Kidney capillary endothelial cell (primary cell): ENCODE measurements around the gene NISCH.
"Not testable (repeated sequence)": the region's sequence is repeated elsewhere in the genome, so short reads cannot be mapped to it uniquely, and the experiment has no call there.

Experiments
- DNase-seq: peaks from one replicate; pipeline ENCODE4 v3.0.0-alpha.2; 2018; ENCODE audit warnings: low spot score

NISCH gene

DNA sequence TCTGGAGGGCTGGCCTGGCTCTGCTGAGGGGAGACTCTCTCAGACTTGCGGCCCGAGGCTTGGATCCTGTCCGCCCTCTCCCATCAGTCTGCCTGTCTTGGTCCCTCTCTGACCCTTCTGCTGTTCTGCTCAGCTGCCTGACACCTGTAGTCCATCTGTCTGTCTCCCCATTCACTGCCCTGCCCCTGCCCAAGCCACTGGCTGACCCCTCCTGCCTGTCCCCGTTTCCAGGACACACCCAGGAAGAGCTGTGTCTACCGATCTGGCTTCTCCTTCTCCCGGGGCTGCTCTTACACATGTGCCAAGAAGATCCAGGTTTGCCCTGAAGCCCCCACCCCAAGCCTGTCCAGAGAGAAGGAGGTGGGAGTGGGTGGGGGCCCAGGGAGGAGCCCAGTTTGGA lies 59.8 kb downstream of the NISCH start:
- DNase-seq = no peak

GRCh38 chr3:52516509-52517195 lies 61.2 kb downstream of the NISCH start:
- DNase-seq = no peak

DNA sequence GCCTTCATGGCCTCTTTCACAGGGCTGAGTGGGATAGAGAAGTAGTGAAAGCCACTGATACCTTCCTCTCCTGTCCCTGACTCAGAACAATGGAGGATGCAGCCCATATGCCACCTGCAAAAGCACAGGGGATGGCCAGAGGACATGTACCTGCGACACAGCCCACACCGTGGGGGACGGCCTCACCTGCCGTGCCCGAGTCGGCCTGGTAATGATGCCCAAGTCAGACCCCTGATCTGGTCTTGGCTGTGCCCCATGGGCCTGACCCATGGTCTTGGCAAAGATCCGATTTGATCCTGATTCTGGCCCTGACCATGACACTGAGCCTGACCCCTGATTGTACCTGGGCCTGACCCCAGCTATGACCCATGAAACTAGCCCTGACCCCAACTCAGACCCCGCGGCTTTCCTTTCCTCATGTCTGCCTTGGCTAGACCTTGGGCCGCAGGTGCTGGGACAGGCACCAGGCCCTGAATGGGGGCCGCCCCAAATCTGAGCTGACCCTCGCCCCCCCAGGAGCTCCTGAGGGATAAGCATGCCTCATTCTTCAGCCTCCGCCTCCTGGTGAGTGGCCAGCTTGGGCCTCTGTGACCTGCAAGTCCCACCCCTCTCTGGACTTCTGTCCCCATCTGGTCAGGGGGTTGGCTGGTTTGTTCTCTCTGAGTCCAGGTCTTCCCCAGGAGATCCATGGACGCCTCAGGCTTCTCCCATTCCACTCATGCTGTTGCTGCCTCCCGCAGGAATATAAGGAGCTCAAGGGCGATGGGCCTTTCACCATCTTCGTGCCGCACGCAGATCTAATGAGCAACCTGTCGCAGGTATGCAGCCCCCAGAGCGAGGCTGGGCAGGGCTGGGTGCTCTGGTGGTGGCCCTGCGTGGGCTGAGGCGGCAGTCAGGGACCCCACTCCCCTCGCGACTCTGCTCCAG lies 62.7 kb downstream of the NISCH start:
- no peak for DNase-seq

DNA sequence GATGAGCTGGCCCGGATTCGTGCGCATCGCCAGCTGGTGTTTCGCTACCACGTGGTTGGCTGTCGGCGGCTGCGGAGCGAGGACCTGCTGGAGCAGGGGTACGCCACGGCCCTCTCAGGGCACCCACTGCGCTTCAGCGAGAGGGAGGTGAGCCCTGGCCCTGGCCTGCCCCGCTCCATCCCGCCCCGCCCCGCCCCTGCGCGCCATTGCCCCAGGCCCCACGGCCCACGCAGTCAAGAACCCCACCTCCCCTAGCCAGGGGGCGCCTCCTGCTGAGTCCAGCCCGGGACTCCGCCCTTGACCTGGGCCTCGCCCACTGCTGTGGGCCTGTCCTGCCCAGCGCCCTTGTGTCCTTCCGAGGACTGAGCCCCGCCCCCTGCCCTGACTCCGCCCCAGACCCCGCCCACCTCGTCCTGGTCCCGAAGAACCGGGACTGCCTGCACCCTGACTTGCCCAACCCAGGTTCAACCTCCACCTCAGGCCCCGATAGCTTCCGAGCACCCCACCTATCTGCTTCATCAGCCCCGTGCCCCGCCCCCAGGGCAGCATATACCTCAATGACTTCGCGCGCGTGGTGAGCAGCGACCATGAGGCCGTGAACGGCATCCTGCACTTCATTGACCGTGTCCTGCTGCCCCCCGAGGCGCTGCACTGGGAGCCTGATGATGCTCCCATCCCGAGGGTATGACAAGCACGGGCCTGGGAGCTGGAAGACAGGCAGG lies 63.5 kb downstream of the NISCH start:
- no peak for DNase-seq

DNA sequence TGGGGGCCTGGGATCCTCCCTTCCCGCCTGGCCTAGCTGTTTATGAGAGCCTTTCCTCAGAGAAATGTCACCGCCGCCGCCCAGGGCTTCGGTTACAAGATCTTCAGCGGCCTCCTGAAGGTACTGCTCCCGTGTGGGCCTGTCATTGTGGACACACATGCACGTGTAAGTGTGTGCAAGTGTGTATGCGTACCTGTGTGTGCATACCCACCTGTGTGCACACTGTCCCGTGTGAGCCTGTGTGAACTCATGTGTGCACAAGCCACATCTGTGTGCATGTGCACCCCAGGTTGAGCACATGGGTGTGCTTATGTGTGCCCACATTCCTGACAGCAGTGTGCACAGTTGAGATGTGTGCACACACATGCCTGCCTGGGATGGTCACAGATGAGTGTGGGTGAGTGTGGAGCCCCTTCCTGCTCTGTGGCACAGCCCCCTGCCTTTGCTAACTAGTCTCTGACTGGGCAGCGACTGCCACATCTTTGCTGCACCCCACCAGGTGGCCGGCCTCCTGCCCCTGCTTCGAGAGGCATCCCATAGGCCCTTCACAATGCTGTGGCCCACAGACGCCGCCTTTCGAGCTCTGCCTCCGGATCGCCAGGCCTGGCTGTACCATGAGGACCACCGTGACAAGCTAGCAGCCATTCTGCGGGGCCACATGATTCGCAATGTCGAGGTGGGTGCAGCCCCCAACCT lies 64.2 kb downstream of the NISCH start:
- DNase-seq = no peak

DNA sequence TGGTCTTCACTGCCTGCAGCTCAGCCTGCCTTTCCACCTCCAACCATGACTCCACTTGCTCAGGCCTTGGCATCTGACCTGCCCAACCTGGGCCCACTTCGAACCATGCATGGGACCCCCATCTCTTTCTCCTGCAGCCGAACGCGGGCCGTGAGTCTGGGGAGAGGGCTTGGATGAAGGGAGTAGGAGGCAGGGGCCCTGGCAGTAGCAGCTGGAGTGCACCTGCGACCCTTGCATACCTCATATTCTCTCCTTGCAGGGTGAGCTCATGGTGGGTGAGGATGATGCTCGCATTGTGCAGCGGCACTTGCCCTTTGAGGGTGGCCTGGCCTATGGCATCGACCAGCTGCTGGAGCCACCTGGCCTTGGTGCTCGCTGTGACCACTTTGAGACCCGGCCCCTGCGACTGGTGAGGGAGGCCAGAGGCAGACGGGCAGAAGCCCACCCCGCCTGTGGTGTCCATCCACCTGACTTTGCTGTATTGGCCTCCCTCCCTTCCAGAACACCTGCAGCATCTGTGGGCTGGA lies 64.8 kb downstream of the NISCH start:
- DNase-seq = no peak

GRCh38 chr3:52520716-52521487 lies 65.5 kb downstream of the NISCH start:
- no peak for DNase-seq

GRCh38 chr3:52521488-52521824 lies 66.1 kb downstream of the NISCH start:
- DNase-seq = no peak

DNA sequence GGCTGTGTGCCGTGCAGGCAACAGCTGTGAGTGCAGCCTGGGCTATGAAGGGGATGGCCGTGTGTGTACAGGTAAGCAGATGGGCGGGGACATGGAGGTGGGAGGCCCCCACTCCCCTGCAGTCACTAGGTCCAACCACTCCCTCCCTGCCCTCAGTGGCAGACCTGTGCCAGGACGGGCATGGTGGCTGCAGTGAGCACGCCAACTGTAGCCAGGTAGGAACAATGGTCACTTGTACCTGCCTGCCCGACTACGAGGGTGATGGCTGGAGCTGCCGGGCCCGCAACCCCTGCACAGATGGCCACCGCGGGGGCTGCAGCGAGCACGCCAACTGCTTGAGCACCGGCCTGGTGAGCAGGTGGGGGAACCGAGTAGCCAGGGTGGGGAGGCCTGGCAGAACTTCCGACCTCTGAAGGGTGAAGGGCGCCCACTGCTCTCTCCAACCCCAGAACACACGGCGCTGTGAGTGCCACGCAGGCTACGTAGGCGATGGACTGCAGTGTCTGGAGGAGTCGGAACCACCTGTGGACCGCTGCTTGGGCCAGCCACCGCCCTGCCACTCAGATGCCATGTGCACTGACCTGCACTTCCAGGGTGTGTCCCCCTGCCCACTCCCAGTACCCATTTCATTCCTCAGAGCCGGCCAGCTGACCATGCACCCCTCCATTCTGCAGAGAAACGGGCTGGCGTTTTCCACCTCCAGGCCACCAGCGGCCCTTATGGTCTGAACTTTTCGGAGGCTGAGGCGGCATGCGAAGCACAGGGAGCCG lies 66.7 kb downstream of the NISCH start:
- DNase-seq = no peak

- no peak for DNase-seq
Observed at GRCh38 chr3:52522651-52523251, 67.3 kb downstream of the NISCH start.

- no peak for DNase-seq
Observed at GRCh38 chr3:52523386-52524257, 68.2 kb downstream of the NISCH start.

DNA sequence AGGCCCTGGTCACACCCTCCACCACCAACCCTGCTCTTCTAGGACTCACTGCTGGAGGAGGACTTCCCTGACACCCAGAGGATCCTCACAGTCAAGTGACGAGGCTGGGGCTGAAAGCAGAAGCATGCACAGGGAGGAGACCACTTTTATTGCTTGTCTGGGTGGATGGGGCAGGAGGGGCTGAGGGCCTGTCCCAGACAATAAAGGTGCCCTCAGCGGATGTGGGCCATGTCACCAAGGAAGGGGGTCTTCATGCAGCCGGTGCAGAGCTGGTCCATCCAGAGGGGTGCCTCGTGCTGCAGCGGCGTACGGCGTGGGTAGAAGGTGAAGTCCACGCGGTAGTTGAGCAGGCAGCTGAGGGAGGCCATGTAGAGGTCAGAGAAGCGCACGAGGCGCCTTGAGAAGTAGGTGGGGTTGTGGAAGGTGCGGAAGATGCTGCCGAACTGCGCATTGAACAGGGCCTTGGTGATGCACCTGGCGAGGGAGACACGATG lies 68.9 kb downstream of the NISCH start:
- DNase-seq = no peak

DNA sequence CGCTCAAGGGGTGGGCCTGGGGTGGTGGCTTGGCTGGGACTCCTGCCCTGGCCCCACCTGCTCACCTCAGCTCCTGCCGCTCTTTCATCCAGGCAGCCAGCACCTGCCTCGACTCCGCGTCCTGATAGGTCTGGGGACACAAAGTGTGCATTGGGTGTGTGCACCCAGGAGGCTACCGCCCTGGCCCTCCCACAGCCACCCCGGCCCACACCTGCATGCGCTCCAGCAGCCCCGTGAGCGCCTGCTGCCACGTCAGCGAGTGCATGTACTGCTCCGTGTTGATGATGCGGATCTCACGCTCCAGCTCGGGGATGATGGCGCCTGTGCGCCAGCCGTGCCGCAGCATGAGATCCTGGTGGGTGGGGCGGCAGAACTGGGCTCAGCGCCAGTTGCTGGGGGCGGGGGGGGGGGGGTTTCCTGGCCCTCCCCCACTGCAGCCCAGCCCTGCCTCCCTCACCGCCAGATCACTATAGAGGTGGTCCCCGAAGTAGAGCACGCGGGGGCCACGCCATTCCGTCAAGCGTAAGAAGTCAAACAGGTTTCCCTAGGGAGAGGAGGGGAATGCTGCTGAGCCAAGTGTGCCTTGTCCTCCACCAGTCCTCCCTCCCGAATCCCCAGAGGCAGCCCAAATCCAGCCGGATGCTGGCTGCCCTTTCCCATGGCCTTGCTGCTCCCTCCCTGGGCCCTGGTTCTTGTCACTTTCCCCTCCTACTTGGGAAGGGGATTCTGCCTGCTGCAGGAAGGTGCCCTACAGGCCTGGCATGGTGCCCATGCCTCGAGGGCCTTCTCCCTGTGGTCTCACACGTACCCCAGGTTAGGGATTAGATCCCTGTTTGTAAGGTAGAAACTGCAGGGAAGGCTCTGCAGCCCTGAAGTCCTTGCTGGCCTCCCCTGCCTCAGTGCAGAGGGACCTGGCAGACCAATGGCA lies 69.6 kb downstream of the NISCH start:
- peak; percentile 43 for DNase-seq

- DNase-seq = no peak
Observed at GRCh38 chr3:52525680-52526561, 70.5 kb downstream of the NISCH start.

- not testable (repeated sequence) for DNase-seq
Observed at GRCh38 chr3:52526671-52527038, 71.3 kb downstream of the NISCH start.

DNA sequence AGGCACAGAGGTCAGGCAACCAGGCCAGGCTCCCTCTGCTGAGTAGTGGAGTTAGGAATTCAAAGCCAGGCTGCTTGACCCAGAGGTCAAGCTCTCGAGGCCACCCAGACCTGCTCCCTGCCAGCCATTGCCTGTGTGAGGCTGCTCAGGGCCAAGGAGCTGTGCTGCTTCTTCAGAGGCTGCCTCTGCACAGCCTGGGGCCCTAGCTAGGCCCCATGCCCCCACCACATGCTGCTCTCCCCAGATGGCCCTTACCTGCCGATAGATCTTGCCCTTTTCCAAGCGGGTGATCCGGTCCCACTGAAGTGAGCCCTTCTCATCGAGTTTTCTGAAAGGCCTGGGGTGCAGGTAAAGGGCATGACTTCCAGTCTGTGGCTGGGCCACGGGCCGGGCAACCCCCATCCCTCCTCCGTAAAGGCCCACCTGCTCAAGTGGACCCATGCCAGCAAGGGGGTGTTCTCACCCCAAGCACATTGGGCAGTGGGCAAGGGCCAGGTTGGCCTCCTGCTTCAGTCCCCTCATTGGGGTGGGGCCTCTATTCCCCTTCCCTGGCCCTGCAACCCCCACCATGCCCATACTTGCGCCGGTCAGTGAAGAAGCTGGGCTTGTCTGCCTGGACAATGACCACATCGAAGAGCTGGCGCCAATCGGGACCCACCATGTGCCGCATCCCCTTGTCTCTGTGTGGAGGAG lies 71.8 kb downstream of the NISCH start:
- DNase-seq = no peak
